Lung (tissue), 12 donors: ENCODE results near the gene PRELP. TPM values are rescaled to one million over a fixed set of nuclear protein-coding genes. Genes with fewer than 3 reads are reported as not detected.

Source experiments
- ATAC-seq: fragments of 200-7000 bp; cut with Tn5 transposase; one replicate; pipeline ENCODE4 v1.9.1; 2020; ENCODE audit warnings: moderate number of reproducible peaks; ENCODE audit not compliant: insufficient read depth, low FRiP score
- DNase-seq, 3 donors: peaks; one replicate each; pipeline ENCODE4 v3.0.0-alpha.2; 2013 to 2017
- H3K27ac ChIP-seq, 2 donors: one replicate each; pipeline ENCODE4 v1.5.1; 2013; ENCODE audit warnings: mild to moderate bottlenecking in 2 of 2, moderate library complexity in 2 of 2, control low read depth in 1 of 2, inconsistent platforms in 1 of 2, low read depth in 1 of 2, low read length in 1 of 2
- H3K27me3 ChIP-seq, 3 donors: one replicate each; pipeline ENCODE4 v1.5.1; 2013; ENCODE audit warnings: low read length in 2 of 3; ENCODE audit not compliant: control insufficient read depth in 3 of 3, insufficient read depth in 3 of 3
- H3K36me3 ChIP-seq, 4 donors: one replicate each; pipeline ENCODE4 v1.5.1; 2013; ENCODE audit warnings: low read length in 4 of 4, mild to moderate bottlenecking in 1 of 4, moderate library complexity in 1 of 4; ENCODE audit not compliant: control insufficient read depth in 4 of 4, insufficient read depth in 4 of 4
- H3K4me1 ChIP-seq, 5 donors: one replicate each; pipeline ENCODE4 v1.5.1; 2013; ENCODE audit warnings: low read length in 5 of 5, mild to moderate bottlenecking in 2 of 5, moderate library complexity in 1 of 5; ENCODE audit not compliant: control insufficient read depth in 5 of 5, insufficient read depth in 5 of 5
- H3K4me3 ChIP-seq: one replicate; pipeline ENCODE4 v1.5.1; 2013; ENCODE audit warnings: mild to moderate bottlenecking, control low read depth, moderate library complexity
- H3K9ac ChIP-seq, 2 donors: one replicate each; pipeline ENCODE4 v1.5.1; 2013; ENCODE audit warnings: low read length in 2 of 2, control low read depth in 1 of 2; ENCODE audit not compliant: insufficient read depth in 1 of 2
- H3K9me3 ChIP-seq, 4 donors: one replicate each; pipeline ENCODE4 v1.5.1; 2013; ENCODE audit warnings: low read length in 3 of 4, mild to moderate bottlenecking in 1 of 4, moderate library complexity in 1 of 4; ENCODE audit not compliant: control insufficient read depth in 4 of 4, insufficient read depth in 3 of 4
- WGBS, 2 donors: extraction: QIAGEN DNeasy Blood & Tissue Kit; methylation state at CpG; one replicate each; pipeline ENCODE4 v1.1.7; 2013; 5-methylcytosine and 5-hydroxymethylcytosine counted together
- polyA plus RNA-seq, 2 donors: library from polyadenylated mRNA; stranded (reverse); fragments of 200-250 nt; gene quantifications; one replicate each; pipeline ENCODE4 v1.2.1, GENCODE V29; 2013
- total RNA-seq, 2 donors: library from RNA; depleted of rRNA in 1 of 2; stranded (reverse); fragments of >200 nt in 1 of 2; gene quantifications; one replicate each; pipeline ENCODE4 v1.2.1, GENCODE V29; 2014 to 2021
- TF ChIP-seq, protein P1 (sequence below): IDR thresholded peaks from 2 replicates; pipeline ENCODE4 v1.5.1; 2012; ENCODE audit warnings: mild to moderate bottlenecking; ENCODE audit errors: control extremely low read depth, extremely low read depth
- donor health status: control.
- donor health status: control.
- donor health status: Bipolar disorder and iron deficiency.
- donor health status: healthy.
- donor health status: DM: yes; HTN: yes; CAD: no.

Gene PRELP
- total and polyA plus RNA-seq, 4 donors, result 2.0 to 26.0 (median 13.6) TPM

GRCh38 chr1:203504400-203505250, 29.0 kb downstream of the PRELP start:
- Histone ChIP-seq H3K27ac (no peak overlapping the region), H3K36me3 (no peaks in the 10 kb centered on the region), H3K4me3 (no peak overlapping the region), H3K9me3 (no peaks in the 10 kb centered on the region), H3K9ac (no peak overlapping the region), H3K4me1 (peaks cover 0 to 17% (median 8%) of the 10 kb centered on the region in 5 donors), H3K27me3 (no peaks in the 10 kb centered on the region)
- peak; percentile 74 to 85 (median 83) for DNase-seq
- WGBS, 2 donors, result 34 to 42% methylated on average over 12 of the region's 12 CpGs
- TF ChIP-seq, protein P1, sequence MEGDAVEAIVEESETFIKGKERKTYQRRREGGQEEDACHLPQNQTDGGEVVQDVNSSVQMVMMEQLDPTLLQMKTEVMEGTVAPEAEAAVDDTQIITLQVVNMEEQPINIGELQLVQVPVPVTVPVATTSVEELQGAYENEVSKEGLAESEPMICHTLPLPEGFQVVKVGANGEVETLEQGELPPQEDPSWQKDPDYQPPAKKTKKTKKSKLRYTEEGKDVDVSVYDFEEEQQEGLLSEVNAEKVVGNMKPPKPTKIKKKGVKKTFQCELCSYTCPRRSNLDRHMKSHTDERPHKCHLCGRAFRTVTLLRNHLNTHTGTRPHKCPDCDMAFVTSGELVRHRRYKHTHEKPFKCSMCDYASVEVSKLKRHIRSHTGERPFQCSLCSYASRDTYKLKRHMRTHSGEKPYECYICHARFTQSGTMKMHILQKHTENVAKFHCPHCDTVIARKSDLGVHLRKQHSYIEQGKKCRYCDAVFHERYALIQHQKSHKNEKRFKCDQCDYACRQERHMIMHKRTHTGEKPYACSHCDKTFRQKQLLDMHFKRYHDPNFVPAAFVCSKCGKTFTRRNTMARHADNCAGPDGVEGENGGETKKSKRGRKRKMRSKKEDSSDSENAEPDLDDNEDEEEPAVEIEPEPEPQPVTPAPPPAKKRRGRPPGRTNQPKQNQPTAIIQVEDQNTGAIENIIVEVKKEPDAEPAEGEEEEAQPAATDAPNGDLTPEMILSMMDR, result peak; percentile 90
- peak; percentile 81 for ATAC-seq

- Histone ChIP-seq H3K27me3 (no peaks in the 10 kb centered on the region), H3K9me3 (no peaks in the 10 kb centered on the region), H3K27ac (no peak overlapping the region), H3K9ac (no peak overlapping the region), H3K4me3 (no peak overlapping the region), H3K36me3 (no peaks in the 10 kb centered on the region), H3K4me1 (peaks cover 0 to 17% (median 8%) of the 10 kb centered on the region in 5 donors)
- WGBS, 2 donors, result 92 to 98% methylated on average over 8 of the region's 8 CpGs
- ATAC-seq, result no peak
- TF ChIP-seq, protein P1, result no peak
- DNase-seq, result no peak
These were observed 30.1 kb downstream of the PRELP start for GRCh38 chr1:203505526-203506204.

DNA sequence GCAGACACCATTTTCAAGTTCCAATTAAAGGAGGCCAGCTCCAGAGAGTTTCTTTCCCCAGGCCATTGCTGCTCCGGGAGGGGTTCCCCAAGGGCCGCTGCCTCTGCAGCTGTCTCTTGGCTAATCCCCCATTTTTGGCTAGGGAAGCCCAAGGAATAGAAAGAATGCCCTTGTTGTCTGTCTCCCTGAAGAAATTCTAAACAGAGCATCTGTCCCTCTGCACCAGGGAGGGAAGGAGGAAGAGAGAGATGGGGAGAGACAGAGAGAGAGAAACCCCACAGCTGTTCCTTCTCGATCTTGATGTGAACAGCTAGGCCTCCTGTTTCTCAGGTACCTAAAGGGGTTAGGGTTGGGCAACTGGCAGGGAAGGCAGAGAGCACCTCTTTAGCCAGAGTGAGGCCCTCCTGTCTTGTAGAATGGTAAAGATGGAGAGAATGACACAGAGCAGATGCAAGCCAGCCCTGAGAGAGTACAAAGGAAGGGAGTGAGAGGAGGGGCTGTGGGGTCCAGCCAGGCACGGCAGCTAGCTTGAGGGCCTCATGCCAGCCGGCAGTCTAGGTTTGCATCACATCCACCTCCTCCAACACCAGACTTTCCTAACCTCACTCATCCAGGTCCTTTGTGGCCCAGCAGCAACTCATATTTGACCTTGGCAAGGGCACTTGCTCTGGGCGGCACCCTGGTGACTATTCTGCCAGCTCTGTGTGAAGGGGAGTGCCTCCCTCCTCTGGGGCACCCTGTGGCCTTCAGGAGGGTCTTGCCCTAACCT, 31.4 kb downstream of the PRELP start:
- TF ChIP-seq, protein P1, result no peak
- no peaks in the 10 kb centered on the region for H3K27me3 ChIP-seq
- no peak overlapping the region for H3K4me3 ChIP-seq
- 50 to 67% methylated on average over 6 of the region's 6 CpGs for WGBS, 2 donors
- no peaks in the 10 kb centered on the region for H3K36me3 ChIP-seq
- peak overlapping the region; percentile 5 to 92 for H3K27ac ChIP-seq
- no peaks in the 10 kb centered on the region for H3K9me3 ChIP-seq
- H3K9ac ChIP-seq, result no peak overlapping the region
- ATAC-seq (no peak), DNase-seq (peak; percentile 21 to 39 (median 24))
- peaks cover 0 to 17% (median 8%) of the 10 kb centered on the region in 5 donors for H3K4me1 ChIP-seq
